IMR-90 (cell line): ENCODE data around the gene SLC44A5. TPM values are rescaled to one million over a fixed set of nuclear protein-coding genes. Genes with fewer than 3 reads are reported as not detected.

Experiments
- ATAC-seq: fragments of 200-7000 bp; cut with Tn5 transposase; 2 replicates; pipeline ENCODE4 v1.9.1; 2020; ENCODE audit warnings: low read depth, mild to moderate bottlenecking, moderate library complexity
- BruUV-seq: library from RNA; stranded (reverse); fragments of 400-500 nt; replicated peaks from 2 replicates; lab custom pipeline; 2021; lab: Mats Ljungman, UMichigan
- CTCF ChIA-PET: fragments of 300-600 bp; formaldehyde crosslinking; extraction: SDS; loops from one replicate; lab custom pipeline; 2021; ENCODE audit warnings: antibody characterized with exemption; lab: Yijun Ruan, JAX
- POLR2A ChIA-PET: fragments of 300-600 bp; sonication (Branson Sonifier 250); formaldehyde crosslinking; loops from one replicate; lab custom pipeline; 2022; ENCODE audit warnings: antibody characterized with exemption; ENCODE audit not compliant: unreplicated experiment; lab: Charles Lee
- DNase-seq: peaks from one replicate; pipeline ENCODE4 v3.0.0; 2013
- H2AFZ ChIP-seq: replicated peaks from 2 replicates; pipeline ENCODE3; 2013; ENCODE audit warnings: low read length, mild to moderate bottlenecking; ENCODE audit not compliant: poor library complexity
- H2AK5ac ChIP-seq: 2 replicates; pipeline ENCODE4 v1.6.1; 2013; ENCODE audit warnings: low read depth, low read length, inconsistent platforms
- H2AK9ac ChIP-seq: replicated peaks from 2 replicates; pipeline ENCODE3; 2013; ENCODE audit warnings: mild to moderate bottlenecking, low read depth, low read length, moderate library complexity; ENCODE audit not compliant: poor library complexity
- H2BK120ac ChIP-seq: 2 replicates; pipeline ENCODE4 v1.6.1; 2013; ENCODE audit warnings: low read depth, low read length, inconsistent platforms
- H2BK15ac ChIP-seq: 3 replicates; pipeline ENCODE4 v1.6.1; 2013; ENCODE audit warnings: low read depth, low read length, inconsistent platforms
- H2BK20ac ChIP-seq: 2 replicates; pipeline ENCODE4 v1.6.1; 2013; ENCODE audit warnings: low read depth, mild to moderate bottlenecking, inconsistent platforms, low read length, moderate library complexity
- H2BK5ac ChIP-seq: 2 replicates; pipeline ENCODE4 v1.6.1; 2013; ENCODE audit warnings: mild to moderate bottlenecking, low read depth, low read length, inconsistent platforms; ENCODE audit not compliant: poor library complexity, severe bottlenecking
- H3K14ac ChIP-seq: replicated peaks from 2 replicates; pipeline ENCODE4 v1.6.1; 2013; ENCODE audit warnings: low read depth, low read length, inconsistent platforms
- H3K18ac ChIP-seq: 2 replicates; pipeline ENCODE4 v1.6.1; 2013; ENCODE audit warnings: low read depth, low read length, control low read depth
- H3K23ac ChIP-seq: 2 replicates; pipeline ENCODE4 v1.6.1; 2013; ENCODE audit warnings: low read depth, low read length, inconsistent platforms
- H3K27ac ChIP-seq: 2 replicates; pipeline ENCODE4 v1.5.1; 2013; ENCODE audit warnings: mild to moderate bottlenecking, control low read depth, low read length; ENCODE audit not compliant: insufficient read depth
- H3K27me3 ChIP-seq: 2 replicates; pipeline ENCODE4 v1.6.1; 2013; ENCODE audit warnings: low read length; ENCODE audit not compliant: control insufficient read depth, insufficient read depth
- H3K36me3 ChIP-seq: 2 replicates; pipeline ENCODE4 v1.6.1; 2013; ENCODE audit warnings: low read length, mixed read lengths; ENCODE audit not compliant: control insufficient read depth, insufficient read depth
- H3K4ac ChIP-seq: 2 replicates; pipeline ENCODE4 v1.6.1; 2013; ENCODE audit warnings: low read depth, low read length, inconsistent platforms
- H3K4me1 ChIP-seq: 2 replicates; pipeline ENCODE4 v1.6.1; 2013; ENCODE audit warnings: low read length, mixed read lengths; ENCODE audit not compliant: control insufficient read depth, insufficient read depth
- H3K4me2 ChIP-seq: 2 replicates; pipeline ENCODE4 v1.6.1; 2013; ENCODE audit warnings: low read depth, mild to moderate bottlenecking, control low read depth, low read length, moderate library complexity
- H3K4me3 ChIP-seq: 2 replicates; pipeline ENCODE4 v1.5.1; 2013; ENCODE audit warnings: low read depth, mild to moderate bottlenecking, control low read depth, low read length, moderate library complexity; ENCODE audit not compliant: insufficient read depth
- H3K56ac ChIP-seq: 2 replicates; pipeline ENCODE4 v1.6.1; 2013; ENCODE audit warnings: low read length, inconsistent platforms; ENCODE audit not compliant: insufficient read depth; ENCODE audit errors: extremely low read depth
- H3K79me1 ChIP-seq, 2 experiments: 2 replicates each; pipeline ENCODE4 v1.6.1; 2013; ENCODE audit warnings: low read length in 2 of 2, inconsistent platforms in 1 of 2, low read depth in 1 of 2
- H3K9ac ChIP-seq: 2 replicates; pipeline ENCODE4 v1.6.1; 2013; ENCODE audit warnings: low read depth, low read length, control low read depth
- H3K9me1 ChIP-seq: 2 replicates; pipeline ENCODE4 v1.6.1; 2013; ENCODE audit warnings: low read length, inconsistent platforms; ENCODE audit not compliant: insufficient read depth
- H3K9me3 ChIP-seq: 2 replicates; pipeline ENCODE4 v1.6.1; 2013; ENCODE audit warnings: low read length; ENCODE audit not compliant: control insufficient read depth, insufficient read depth
- H4K20me1 ChIP-seq: 2 replicates; pipeline ENCODE4 v1.6.1; 2013; ENCODE audit warnings: low read length, inconsistent platforms; ENCODE audit not compliant: insufficient read depth
- H4K5ac ChIP-seq: 2 replicates; pipeline ENCODE4 v1.6.1; 2013; ENCODE audit warnings: mild to moderate bottlenecking, low read depth, low read length, control low read depth
- H4K8ac ChIP-seq, 2 experiments: 2 replicates each; pipeline ENCODE4 v1.6.1; 2013; ENCODE audit warnings: low read depth in 2 of 2, low read length in 2 of 2, control low read depth in 1 of 2, inconsistent platforms in 1 of 2
- H4K91ac ChIP-seq: 2 replicates; pipeline ENCODE4 v1.6.1; 2013; ENCODE audit warnings: low read depth, low read length, inconsistent platforms; ENCODE audit not compliant: insufficient read depth
- BHLHE40 ChIP-seq: fragments of 150-350 bp; IDR thresholded peaks from 2 replicates; pipeline ENCODE4 v1.6.1; 2016; ENCODE audit warnings: mild to moderate bottlenecking, low read depth, low read length
- CEBPB ChIP-seq: IDR thresholded peaks from 2 replicates; pipeline ENCODE4 v1.6.1; 2012; ENCODE audit warnings: low read depth, low read length, improper control_type of control experiment
- CHD1 ChIP-seq: IDR thresholded peaks from 2 replicates; pipeline ENCODE4 v1.6.1; 2012; ENCODE audit warnings: low read depth, low read length, improper control_type of control experiment
- CTCF ChIP-seq: conservative IDR thresholded peaks from 2 replicates; pipeline ENCODE4 v1.5.1; 2012; ENCODE audit warnings: mild to moderate bottlenecking, low read depth, low read length, improper control_type of control experiment
- ELK1 ChIP-seq: fragments of 150-350 bp; IDR thresholded peaks from 2 replicates; pipeline ENCODE4 v1.6.1; 2016; ENCODE audit warnings: low read depth, mild to moderate bottlenecking, low read length, moderate library complexity, borderline replicate concordance
- FOS ChIP-seq: fragments of 150-350 bp; IDR thresholded peaks from 2 replicates; pipeline ENCODE4 v1.6.1; 2016; ENCODE audit warnings: low read depth, low read length
- MAFK ChIP-seq: IDR thresholded peaks from 2 replicates; pipeline ENCODE4 v1.6.1; 2012; ENCODE audit warnings: low read depth, low read length, improper control_type of control experiment
- MAZ ChIP-seq: IDR thresholded peaks from 2 replicates; pipeline ENCODE4 v1.6.1; 2012; ENCODE audit warnings: low read depth, mild to moderate bottlenecking, low read length, improper control_type of control experiment, moderate library complexity, borderline replicate concordance
- MXI1 ChIP-seq: IDR thresholded peaks from 2 replicates; pipeline ENCODE4 v1.6.1; 2012; ENCODE audit warnings: low read depth, mild to moderate bottlenecking, low read length, moderate library complexity, borderline replicate concordance
- NFE2L2 ChIP-seq: fragments of 150-350 bp; IDR thresholded peaks from 2 replicates; pipeline ENCODE4 v1.6.1; 2016; ENCODE audit warnings: low read depth, mild to moderate bottlenecking, low read length
- POLR2A ChIP-seq: IDR thresholded peaks from 2 replicates; pipeline ENCODE4 v1.6.1; 2012; ENCODE audit warnings: mild to moderate bottlenecking, low read depth, low read length
- RAD21 ChIP-seq: IDR thresholded peaks from 2 replicates; pipeline ENCODE4 v1.6.1; 2012; ENCODE audit warnings: low read length, improper control_type of control experiment
- RCOR1 ChIP-seq: IDR thresholded peaks from 2 replicates; pipeline ENCODE4 v1.6.1; 2012; ENCODE audit warnings: mild to moderate bottlenecking, low read length, improper control_type of control experiment; ENCODE audit not compliant: insufficient replicate concordance
- RFX5 ChIP-seq: IDR thresholded peaks from 2 replicates; pipeline ENCODE4 v1.8.0; 2012; ENCODE audit warnings: low read depth, mild to moderate bottlenecking, low read length, moderate library complexity
- SMC3 ChIP-seq: fragments of 150-350 bp; IDR thresholded peaks from 2 replicates; pipeline ENCODE4 v1.6.1; 2016; ENCODE audit warnings: low read depth, mild to moderate bottlenecking, antibody characterized with exemption, low read length, moderate library complexity
- USF2 ChIP-seq: fragments of 150-350 bp; IDR thresholded peaks from 2 replicates; pipeline ENCODE4 v1.6.1; 2017; ENCODE audit warnings: mild to moderate bottlenecking, antibody characterized with exemption, low read length, low read depth
- WGBS, 2 experiments: methylation state at CpG; one replicate each; pipeline versions ENCODE4 v1.1.5 to v1.1.7; 2013; ENCODE audit warnings: missing lambda C conversion rate in 2 of 2; ENCODE audit not compliant: insufficient read length in 1 of 2; ENCODE audit errors: extremely low coverage in 2 of 2; 5-methylcytosine and 5-hydroxymethylcytosine counted together
- dilution Hi-C: fragments of 300-500 bp; cut with HindIII; formaldehyde crosslinking; loops from one replicate; pipeline ENCODE4 v1.14.3; 2018; ENCODE audit warnings: low sequenced_read_pairs; ENCODE audit not compliant: unreplicated experiment
- in situ Hi-C: fragments of 300-500 bp; cut with MboI; formaldehyde crosslinking; loops from 3 replicates; pipeline ENCODE4 v1.14.3; 2019; ENCODE audit warnings: low sequenced_read_pairs, inconsistent platforms, mixed read lengths
- intact Hi-C: fragments of 100-400 bp; cut with micrococcal nuclease; formaldehyde crosslinking; loops from 2 replicates; pipeline ENCODE4 v1.10.0; 2022
- polyA plus RNA-seq, 3 experiments: library from polyadenylated mRNA; depleted of rRNA; stranded (reverse); fragments of >200 nt; gene quantifications; 2 replicates each; pipeline ENCODE4 v1.2.3, GENCODE V29; 2012; ENCODE audit warnings: low replicate concordance in 1 of 3
- total RNA-seq: library from RNA; depleted of rRNA; stranded (reverse); fragments of >200 nt; gene quantifications from 2 replicates; pipeline ENCODE4 v1.2.3, GENCODE V29; 2012

The SLC44A5 gene
- total and polyA plus RNA-seq, 2 of the 4 experiments (the other 2 are of a cell fraction), result under 0.01 TPM; not detected in 1

- POLR2A ChIA-PET, result no interaction called here
- CTCF ChIA-PET, result no interaction called here
Measured at GRCh38 chr1:75492011-75492410, 118.9 kb downstream of the SLC44A5 start.

More at GRCh38 chr1:75492011-75492410, 118.9 kb downstream of the SLC44A5 start:
- BruUV-seq, result no TSS peak
- intact Hi-C loops (no loop called here), dilution Hi-C loops (no loop called here), in situ Hi-C loops (no loop called here)
- no CpG with 5 or more reads among the region's 1 CpG for WGBS, 2 experiments
- no peaks in the 10 kb centered on the region for H3K79me1 ChIP-seq
- no peak overlapping the region for H2BK120ac ChIP-seq
- no peak overlapping the region for H3K4me3 ChIP-seq
- H3K27ac ChIP-seq, result no peak overlapping the region
- no peak overlapping the region for H4K8ac ChIP-seq
- no peaks in the 10 kb centered on the region for H3K27me3 ChIP-seq
- TF ChIP-seq MXI1 (no peak), RAD21 (no peak), POLR2A (no peak), RFX5 (no peak), RCOR1 (no peak), BHLHE40 (no peak), MAFK (no peak), ELK1 (no peak), MAZ (no peak), USF2 (no peak), CTCF (no peak), NFE2L2 (no peak), FOS (no peak), CEBPB (no peak), CHD1 (no peak), SMC3 (no peak)
- no peak overlapping the region for H2BK15ac ChIP-seq
- H3K18ac ChIP-seq, result no peak overlapping the region
- H4K91ac ChIP-seq, result no peak overlapping the region
- H3K9me3 ChIP-seq, result peaks cover 4% of the 10 kb centered on the region; the same call in 1 of the 2 replicates
- no peaks in the 10 kb centered on the region for H4K20me1 ChIP-seq
- H2BK5ac ChIP-seq, result no peak overlapping the region
- H3K56ac ChIP-seq, result no peak overlapping the region
- H3K14ac ChIP-seq, result no peak overlapping the region
- H4K5ac ChIP-seq, result no peak overlapping the region
- ATAC-seq, result no peak
- no peak overlapping the region for H2AK5ac ChIP-seq
- no peak overlapping the region for H3K23ac ChIP-seq
- H2AK9ac ChIP-seq, result no peak overlapping the region
- DNase-seq, result no peak
- H2AFZ ChIP-seq, result no peak overlapping the region
- H3K4ac ChIP-seq, result no peak overlapping the region
- no peaks in the 10 kb centered on the region for H3K36me3 ChIP-seq
- H3K9ac ChIP-seq, result no peak overlapping the region
- no peak overlapping the region for H2BK20ac ChIP-seq
- no peaks in the 10 kb centered on the region for H3K4me1 ChIP-seq
- no peak overlapping the region for H3K4me2 ChIP-seq
- H3K9me1 ChIP-seq, result no peaks in the 10 kb centered on the region
